H1 (cell line): ENCODE results near the gene GSTA2.

Experiments used
- EP300 ChIP-seq, 2 experiments: IDR thresholded peaks; 1 replicate in 1 of 2; 2 replicates in 1 of 2; pipeline ENCODE4 v1.6.1; 2011 to 2012; ENCODE audit warnings: low read depth in 2 of 2, low read length in 2 of 2, mild to moderate bottlenecking in 2 of 2, borderline replicate concordance in 1 of 2, inconsistent platforms in 1 of 2, moderate library complexity in 1 of 2
- EZH2 ChIP-seq: fragments of 200-600 bp; sonication (generic); IDR thresholded peaks from 2 replicates; pipeline ENCODE4 v1.7.1; 2012; ENCODE audit warnings: low read depth, mild to moderate bottlenecking, moderate library complexity, low read length, inconsistent platforms; ENCODE audit not compliant: severe bottlenecking
- GABPA ChIP-seq: IDR thresholded peaks from 2 replicates; pipeline ENCODE4 v1.6.1; 2011; ENCODE audit warnings: mild to moderate bottlenecking, low read length, moderate library complexity, borderline replicate concordance; ENCODE audit not compliant: insufficient read depth
- HDAC6 ChIP-seq: IDR thresholded peaks from one replicate; pipeline ENCODE4 v1.7.1; 2012; ENCODE audit warnings: low read depth, mild to moderate bottlenecking, inconsistent platforms, low read length, moderate library complexity
- MAFK ChIP-seq: IDR thresholded peaks from 2 replicates; pipeline ENCODE4 v1.6.1; 2012; ENCODE audit warnings: low read depth, mild to moderate bottlenecking, improper control_type of control experiment, low read length
- POLR2A ChIP-seq, 2 experiments: IDR thresholded peaks; 1 replicate in 1 of 2; 2 replicates in 1 of 2; pipeline ENCODE4 v1.6.1; 2011; ENCODE audit warnings: low read depth in 2 of 2, low read length in 2 of 2, mild to moderate bottlenecking in 2 of 2; ENCODE audit errors: control extremely low read depth in 1 of 2
- RNF2 ChIP-seq: fragments of 200-900, 300-1000 bp; sonication (generic); IDR thresholded peaks from 2 replicates; pipeline ENCODE4 v1.7.1; 2016; ENCODE audit warnings: borderline replicate concordance, low read depth, mild to moderate bottlenecking, antibody characterized with exemption, low read length; ENCODE audit not compliant: poor library complexity, severe bottlenecking; ENCODE audit errors: missing control alignments
- RXRA ChIP-seq: IDR thresholded peaks from 2 replicates; pipeline ENCODE4 v1.6.1; 2011; ENCODE audit warnings: low read depth, mild to moderate bottlenecking, low read length, moderate library complexity; ENCODE audit not compliant: insufficient read depth
- SIN3A ChIP-seq, 2 experiments: IDR thresholded peaks in 1 of 2; conservative IDR thresholded peaks in 1 of 2; 2 replicates each; pipeline ENCODE4 v1.6.1; 2011 to 2012; ENCODE audit warnings: low read length in 2 of 2, improper control_type of control experiment in 1 of 2, low read depth in 1 of 2, mild to moderate bottlenecking in 1 of 2
- SP1 ChIP-seq: IDR thresholded peaks from 2 replicates; pipeline ENCODE4 v1.6.1; 2011; ENCODE audit warnings: low read depth, low read length
- USF2 ChIP-seq: IDR thresholded peaks from 2 replicates; pipeline ENCODE4 v1.6.1; 2011; ENCODE audit warnings: low read length, improper control_type of control experiment
- ZNF274 ChIP-seq: IDR thresholded peaks from 2 replicates; pipeline ENCODE4 v1.7.0; 2012; ENCODE audit warnings: low read length, borderline replicate concordance; ENCODE audit errors: extremely low read depth
- TF ChIP-seq, protein P1 (sequence below), 3 experiments: IDR thresholded peaks; 1 replicate in 2 of 3; 2 replicates in 1 of 3; pipeline versions ENCODE4 v1.5.1 to v1.6.1; 2011; ENCODE audit warnings: low read length in 3 of 3, mild to moderate bottlenecking in 3 of 3, inconsistent platforms in 2 of 3, low read depth in 1 of 3, moderate library complexity in 1 of 3; ENCODE audit not compliant: insufficient read depth in 1 of 3; ENCODE audit errors: control extremely low read depth in 1 of 3

DNA sequence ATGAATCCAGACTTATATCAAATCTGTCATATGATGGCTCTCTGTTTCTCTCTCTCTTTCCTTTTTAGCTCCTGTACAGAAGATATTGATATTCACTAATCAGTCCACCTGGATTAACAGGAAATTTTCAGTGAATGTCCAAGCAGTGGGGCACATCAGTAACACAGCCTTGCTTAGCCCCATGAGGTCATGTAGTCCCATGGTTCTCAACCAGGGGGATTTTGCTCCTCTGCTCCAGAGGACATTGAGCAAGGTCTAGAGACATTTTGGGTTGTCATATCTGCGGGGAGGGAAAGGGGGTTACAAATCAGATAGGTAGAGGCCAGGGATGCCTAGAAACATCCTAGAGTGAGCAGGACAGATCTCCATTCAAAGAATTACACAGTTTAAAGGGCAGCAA lies 39.5 kb upstream of the GSTA2 start:
- no peak for TF ChIP-seq POLR2A (IDR thresholded peaks at IDR 0.05; ENCODE audit: control extremely low read depth in 1 of 2, low read depth in 2 of 2, low read length in 2 of 2)
- TF ChIP-seq, protein P1, sequence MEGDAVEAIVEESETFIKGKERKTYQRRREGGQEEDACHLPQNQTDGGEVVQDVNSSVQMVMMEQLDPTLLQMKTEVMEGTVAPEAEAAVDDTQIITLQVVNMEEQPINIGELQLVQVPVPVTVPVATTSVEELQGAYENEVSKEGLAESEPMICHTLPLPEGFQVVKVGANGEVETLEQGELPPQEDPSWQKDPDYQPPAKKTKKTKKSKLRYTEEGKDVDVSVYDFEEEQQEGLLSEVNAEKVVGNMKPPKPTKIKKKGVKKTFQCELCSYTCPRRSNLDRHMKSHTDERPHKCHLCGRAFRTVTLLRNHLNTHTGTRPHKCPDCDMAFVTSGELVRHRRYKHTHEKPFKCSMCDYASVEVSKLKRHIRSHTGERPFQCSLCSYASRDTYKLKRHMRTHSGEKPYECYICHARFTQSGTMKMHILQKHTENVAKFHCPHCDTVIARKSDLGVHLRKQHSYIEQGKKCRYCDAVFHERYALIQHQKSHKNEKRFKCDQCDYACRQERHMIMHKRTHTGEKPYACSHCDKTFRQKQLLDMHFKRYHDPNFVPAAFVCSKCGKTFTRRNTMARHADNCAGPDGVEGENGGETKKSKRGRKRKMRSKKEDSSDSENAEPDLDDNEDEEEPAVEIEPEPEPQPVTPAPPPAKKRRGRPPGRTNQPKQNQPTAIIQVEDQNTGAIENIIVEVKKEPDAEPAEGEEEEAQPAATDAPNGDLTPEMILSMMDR (IDR thresholded peaks at IDR 0.05; ENCODE audit: control extremely low read depth in 1 of 3, insufficient read depth in 1 of 3, low read depth in 1 of 3, low read length in 3 of 3): no peak
- no peak for TF ChIP-seq RXRA
- TF ChIP-seq EP300 (IDR thresholded peaks at IDR 0.05; ENCODE audit: borderline replicate concordance in 1 of 2, low read depth in 2 of 2, low read length in 2 of 2): no peak
- TF ChIP-seq USF2: no peak
- no peak for TF ChIP-seq RNF2
- no peak for TF ChIP-seq SIN3A (conservative IDR thresholded peaks at IDR 0.05 in 1 of 2, IDR thresholded peaks at IDR 0.05 in 1 of 2; ENCODE audit: low read depth in 1 of 2, low read length in 2 of 2)
- TF ChIP-seq EZH2: no peak
- no peak for TF ChIP-seq HDAC6
- TF ChIP-seq GABPA: no peak
- TF ChIP-seq SP1: no peak
- TF ChIP-seq ZNF274: no peak
- no peak for TF ChIP-seq MAFK
